SKM-1 (cell line): ENCODE data around the gene SYMPK.
"Not testable (repeated sequence)": the region's sequence is repeated elsewhere in the genome, so short reads cannot be mapped to it uniquely, and the experiment has no call there.

ENCODE experiments used
- DNase-seq: peaks from one replicate; lab custom pipeline; 2025; ENCODE audit not compliant: unreplicated experiment; lab: John Stamatoyannopoulos, UW

Gene SYMPK

DNA sequence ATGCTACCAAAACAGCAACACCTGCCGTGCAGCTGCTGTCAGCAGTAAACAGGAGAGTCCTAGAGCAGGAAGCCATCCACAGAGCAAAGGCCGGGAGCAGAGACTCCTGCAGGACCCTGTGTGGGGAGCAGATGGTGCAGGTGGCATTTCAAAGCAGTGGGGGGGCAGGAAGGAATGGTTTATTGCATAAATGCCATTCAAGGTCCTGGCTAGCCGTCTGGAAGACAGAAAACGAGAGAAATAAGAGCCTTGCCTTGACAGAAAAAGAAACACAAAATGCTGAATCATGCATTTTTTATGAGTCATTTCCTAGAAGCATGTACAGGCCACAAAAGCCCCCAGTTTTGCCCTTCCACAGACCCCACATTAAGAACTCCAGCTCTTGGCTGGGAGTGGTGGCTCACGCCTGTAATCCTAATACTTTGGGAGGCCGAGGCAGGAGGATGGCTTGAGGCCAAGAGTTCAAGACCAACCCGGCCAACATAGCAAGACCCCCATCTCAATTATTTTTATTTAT, 53.2 kb downstream of the SYMPK start:
- no peak for DNase-seq

DNA sequence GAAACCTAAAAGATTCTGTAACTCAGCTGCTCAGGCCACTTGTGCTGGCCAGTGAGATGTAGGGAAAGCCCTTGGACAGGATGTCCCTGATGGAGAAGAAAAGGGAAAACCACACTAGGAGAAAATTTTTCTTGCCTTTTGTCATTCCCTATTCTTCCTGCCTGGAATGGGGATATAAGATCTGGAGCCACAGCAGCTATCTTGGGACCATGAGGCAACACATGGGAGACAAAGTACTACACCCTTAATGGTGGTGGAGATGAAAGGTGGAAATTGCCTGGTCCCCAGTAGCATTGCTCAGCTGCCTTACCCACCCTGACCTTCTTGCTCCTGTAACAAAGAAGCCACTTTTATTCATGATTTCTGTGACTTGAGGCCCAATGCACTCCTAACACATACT, 57.2 kb downstream of the SYMPK start:
- no peak for DNase-seq

DNA sequence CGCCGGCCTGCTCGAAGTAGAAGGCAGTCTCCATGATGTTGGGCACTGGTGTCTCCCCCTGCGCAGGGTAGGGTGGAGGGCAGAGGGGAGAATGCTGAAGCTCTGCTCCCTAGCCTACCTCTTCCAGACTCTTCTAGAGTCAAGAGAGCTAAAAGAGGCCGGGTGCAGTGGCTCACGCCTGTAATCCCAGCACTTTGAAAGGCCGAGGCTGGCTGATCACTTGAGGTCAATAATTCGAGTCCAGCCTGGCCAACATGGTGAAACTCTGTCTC, 58.1 kb downstream of the SYMPK start:
- DNase-seq: no peak

GRCh38 chr19:45804140-45804958, 58.6 kb downstream of the SYMPK start:
- no peak for DNase-seq

DNA sequence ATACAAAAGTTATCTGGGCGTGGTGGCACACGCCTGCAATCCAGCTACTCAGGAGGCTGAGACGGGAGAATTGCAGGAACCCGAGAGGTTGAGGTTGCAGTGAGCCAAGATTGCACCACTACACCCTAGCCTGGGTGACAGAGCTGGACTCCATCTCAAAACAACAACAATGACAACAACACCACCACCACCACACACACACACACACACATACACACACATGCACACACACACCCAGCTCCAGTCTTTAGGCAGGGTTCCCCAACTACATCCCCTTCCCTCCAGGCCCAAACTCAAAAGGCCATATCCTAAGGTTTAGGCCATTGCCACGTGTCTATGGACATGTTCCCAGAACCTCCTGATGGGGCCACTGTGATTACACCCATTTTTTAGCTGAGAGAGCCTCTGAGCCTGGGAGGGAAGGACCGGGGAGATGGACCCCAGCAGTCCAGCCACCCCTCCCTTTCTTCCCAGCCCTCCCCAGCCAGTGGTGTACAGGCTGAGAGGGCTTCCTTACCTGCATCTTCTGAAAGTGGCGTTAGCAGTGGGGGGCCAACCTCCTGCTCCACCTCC, 61.3 kb downstream of the SYMPK start:
- DNase-seq: no peak

GRCh38 chr19:45800070-45800553, 62.8 kb downstream of the SYMPK start:
- no peak for DNase-seq

DNA sequence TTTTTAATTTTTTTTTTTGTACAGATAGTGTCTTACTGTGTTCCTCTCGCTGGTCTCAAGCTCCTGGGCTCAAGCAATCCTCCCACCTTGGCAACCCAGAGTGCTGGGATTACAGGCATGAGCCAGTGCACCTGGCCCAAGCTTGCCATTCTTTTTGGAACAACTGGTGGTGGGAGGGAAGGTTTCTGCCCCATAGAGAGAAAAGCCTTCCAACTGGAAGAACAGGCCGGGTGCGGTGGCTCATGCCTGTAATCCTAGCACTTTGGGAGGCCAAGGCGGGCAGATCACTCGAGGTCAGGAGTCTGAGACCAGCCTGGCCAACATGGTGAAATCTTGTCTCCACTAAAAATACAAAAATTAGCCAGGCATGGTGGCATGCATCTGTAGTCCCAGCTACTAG, 63.4 kb downstream of the SYMPK start:
- not testable (repeated sequence) for DNase-seq

- DNase-seq: no peak
Measured at GRCh38 chr19:45798995-45799517, 63.9 kb downstream of the SYMPK start.

GRCh38 chr19:45794627-45795026, 68.3 kb downstream of the SYMPK start:
- no peak for DNase-seq

GRCh38 chr19:45793876-45794275, 69.1 kb downstream of the SYMPK start:
- DNase-seq: no peak

- DNase-seq: no peak
Measured at GRCh38 chr19:45793178-45793564, 69.8 kb downstream of the SYMPK start.

GRCh38 chr19:45792470-45793177, 70.3 kb downstream of the SYMPK start, which contains the start of gene DMWD:
Gene DMWD, minus strand, starts transcription at chr19:45792845. Its CDS starts 89 bp downstream, at chr19:45792756.
- DNase-seq: no peak

GRCh38 chr19:45791744-45792469, 71.0 kb downstream of the SYMPK start:
- DNase-seq: no peak

- DNase-seq: peak; percentile 70
Measured at GRCh38 chr19:45790942-45791341, 72.0 kb downstream of the SYMPK start.

DNA sequence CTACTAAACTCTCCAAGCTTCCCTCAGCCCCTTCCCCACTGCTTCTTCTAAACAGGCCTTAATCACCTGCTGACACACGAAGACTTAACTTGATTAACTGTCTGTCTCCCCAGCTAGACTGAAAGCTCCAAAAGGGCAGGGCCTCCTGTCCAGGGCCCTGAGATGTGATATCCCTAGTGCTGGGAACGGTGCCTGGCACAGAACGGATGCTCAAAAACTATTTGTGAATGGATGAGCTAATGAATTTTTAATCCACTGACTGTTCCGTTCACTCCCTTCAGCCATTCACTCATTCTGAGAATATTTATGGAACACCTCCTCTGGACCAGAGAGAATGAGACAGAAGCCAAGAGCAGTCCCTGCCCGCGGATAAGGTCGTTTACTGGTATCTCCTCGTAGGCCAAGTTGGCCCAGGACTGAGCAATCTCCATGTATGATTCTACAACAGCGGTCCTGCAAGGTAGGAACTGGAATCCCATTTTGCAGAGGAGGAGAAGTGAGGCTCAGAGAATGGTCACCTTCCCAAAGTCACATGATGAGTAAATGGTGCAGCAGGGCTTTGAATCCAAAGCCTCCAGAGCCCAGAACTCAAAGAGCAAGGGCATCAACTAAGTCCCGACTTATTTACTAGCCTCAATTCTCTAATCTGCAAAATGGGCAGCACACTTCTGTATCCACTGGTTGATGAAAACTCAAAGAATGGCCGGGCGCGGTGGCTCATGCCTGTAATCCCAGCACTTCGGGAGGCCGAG, 73.7 kb downstream of the SYMPK start:
- no peak for DNase-seq

- DNase-seq: no peak
Measured at GRCh38 chr19:45786533-45786894, 76.4 kb downstream of the SYMPK start.

GRCh38 chr19:45785781-45786532, 77.0 kb downstream of the SYMPK start:
- no peak for DNase-seq

- DNase-seq: no peak
Measured at GRCh38 chr19:45785097-45785496, 77.8 kb downstream of the SYMPK start.

DNA sequence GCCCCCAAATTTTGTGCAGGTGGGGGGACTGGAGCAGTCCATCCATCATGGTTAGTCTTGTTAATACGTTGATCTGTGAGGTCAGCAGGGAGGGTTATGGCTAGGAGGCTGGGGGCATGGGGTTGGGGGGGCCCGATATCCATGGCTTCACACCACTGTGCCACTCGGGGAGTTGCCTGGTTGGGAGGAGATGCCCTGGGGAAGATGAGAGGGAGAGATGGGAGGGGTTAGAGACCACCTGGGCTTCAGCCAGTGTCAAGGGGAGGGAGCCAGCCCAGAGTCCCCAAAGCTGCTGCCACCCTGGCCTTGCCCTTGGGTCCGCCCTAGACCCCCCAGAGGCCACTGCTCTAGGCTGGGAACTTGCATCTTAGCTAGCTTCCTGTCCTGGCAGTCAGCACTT, 78.9 kb downstream of the SYMPK start:
- no peak for DNase-seq
